HG03342 (cell line): Measurements from ENCODE around the gene GUCY1A2.
"Not testable (repeated sequence)": the region's sequence is repeated elsewhere in the genome, so short reads cannot be mapped to it uniquely, and the experiment has no call there.

Source experiments
- ATAC-seq: cut with Tn5 transposase; IDR thresholded peaks from one replicate; pipeline ENCODE4 v1.9.1; 2021; ENCODE audit warnings: mild to moderate bottlenecking, moderate library complexity; ENCODE audit not compliant: unreplicated experiment

GUCY1A2 gene

GRCh38 chr11:106852779-106853178 is 165.5 kb downstream of the GUCY1A2 start:
- ATAC-seq, result no peak

- no peak for ATAC-seq
Measured at GRCh38 chr11:106848526-106848925, 169.8 kb downstream of the GUCY1A2 start.

GRCh38 chr11:106842134-106842533 is 176.1 kb downstream of the GUCY1A2 start:
- no peak for ATAC-seq

- no peak for ATAC-seq
Measured at GRCh38 chr11:106840947-106841346, 177.3 kb downstream of the GUCY1A2 start.

- ATAC-seq, result no peak
Measured at GRCh38 chr11:106840146-106840545, 178.1 kb downstream of the GUCY1A2 start.

- no peak for ATAC-seq
Measured at GRCh38 chr11:106834567-106834966, 183.7 kb downstream of the GUCY1A2 start.

GRCh38 chr11:106828976-106829375 is 189.3 kb downstream of the GUCY1A2 start:
- ATAC-seq, result no peak

GRCh38 chr11:106828576-106828975 is 189.7 kb downstream of the GUCY1A2 start:
- ATAC-seq, result no peak

GRCh38 chr11:106827687-106828086 is 190.6 kb downstream of the GUCY1A2 start:
- no peak for ATAC-seq

- not testable (repeated sequence) for ATAC-seq
Measured at GRCh38 chr11:106826558-106826957, 191.7 kb downstream of the GUCY1A2 start.

- ATAC-seq, result no peak
Measured at GRCh38 chr11:106821826-106822225, 196.4 kb downstream of the GUCY1A2 start.

GRCh38 chr11:106821291-106821690 is 197.0 kb downstream of the GUCY1A2 start:
- no peak for ATAC-seq

- no peak for ATAC-seq
Measured at GRCh38 chr11:106818443-106818842, 199.8 kb downstream of the GUCY1A2 start.

- ATAC-seq, result no peak
Measured at GRCh38 chr11:106815209-106815608, 203.1 kb downstream of the GUCY1A2 start.

GRCh38 chr11:106813806-106814205 is 204.5 kb downstream of the GUCY1A2 start:
- no peak for ATAC-seq

GRCh38 chr11:106794058-106794457 is 224.2 kb downstream of the GUCY1A2 start:
- no peak for ATAC-seq

- ATAC-seq, result no peak
Measured at GRCh38 chr11:106789406-106789805, 228.9 kb downstream of the GUCY1A2 start.

GRCh38 chr11:106787454-106787853 is 230.8 kb downstream of the GUCY1A2 start:
- ATAC-seq, result no peak

GRCh38 chr11:106785913-106786650 is 232.2 kb downstream of the GUCY1A2 start:
- no peak for ATAC-seq

- ATAC-seq, result not testable (repeated sequence)
Measured at GRCh38 chr11:106777302-106777701, 241.0 kb downstream of the GUCY1A2 start.

- no peak for ATAC-seq
Measured at GRCh38 chr11:106770489-106771085, 247.7 kb downstream of the GUCY1A2 start.

- no peak for ATAC-seq
Measured at GRCh38 chr11:106765469-106766258, 252.6 kb downstream of the GUCY1A2 start.
